Right hindlimb (tissue), 1 donor: ENCODE measurements around the gene RCE1.

Source experiments
- DNase-seq: peaks from one replicate; pipeline ENCODE4 v3.0.0-alpha.2; 2018

RCE1 gene

GRCh38 chr11:66891851-66892660 lies 48.8 kb downstream of the RCE1 start:
- DNase-seq: no peak

GRCh38 chr11:66892911-66893310 lies 49.7 kb downstream of the RCE1 start:
- DNase-seq: no peak

- no peak for DNase-seq
Measured at GRCh38 chr11:66894141-66894540, 50.9 kb downstream of the RCE1 start.
